ENCODE data around the gene PRDX3. TPM values are rescaled to one million over a fixed set of nuclear protein-coding genes. Genes with fewer than 3 reads are reported as not detected.

Gene PRDX3
- polyA plus RNA-seq, 1 donor (not counting 4 experiments of a cell fraction or from before 2014, with no cell fraction given) = 304 TPM

GRCh38 chr10:119210633-119211032 lies 32.0 kb upstream of the PRDX3 start:
- H3K79me2 ChIP-seq (ENCODE audit: control insufficient read depth, insufficient read depth, low read length) = peaks cover 16% of the 10 kb centered on the region
- H3K9ac ChIP-seq (ENCODE audit: control insufficient read depth, extremely low read depth, insufficient read depth, low read length) = no peak overlapping the region
- H4K20me1 ChIP-seq (ENCODE audit: control insufficient read depth, extremely low read depth, insufficient read depth, low read length) = no peaks in the 10 kb centered on the region
- no peak overlapping the region for H2AFZ ChIP-seq (ENCODE audit: control insufficient read depth, low read length)
- no peak overlapping the region for H3K4me2 ChIP-seq (ENCODE audit: control insufficient read depth, extremely low read depth, insufficient read depth, low read depth, low read length)
- no peak for FAIRE-seq
- dilution Hi-C loops (cut with MboI; ENCODE audit: extremely low pct_ligation_motif_present, low sequenced_read_pairs) = loop anchor here (25.0 kb wide), 1 partner anchor 202 kb away; no protein-coding TSS in a partner anchor
- H3K36me3 ChIP-seq (ENCODE audit: control insufficient read depth in 2 of 2, extremely low read depth in 1 of 2, insufficient read depth in 2 of 2, low read length in 2 of 2) = no peaks in the 10 kb centered on the region
- H3K4me1 ChIP-seq (ENCODE audit: control insufficient read depth, extremely low read depth, insufficient read depth, low read length) = peaks cover 34% of the 10 kb centered on the region
- H3K4me3 ChIP-seq (ENCODE audit: control insufficient read depth in 2 of 3, extremely low read depth in 1 of 3, insufficient read depth in 2 of 3, low read depth in 1 of 3, low read length in 3 of 3) = no peak overlapping the region
- TF ChIP-seq EZH2 (IDR thresholded peaks at IDR 0.05; ENCODE audit: low read length) (no peak), CTCF (optimal IDR thresholded peaks at IDR 0.05 in 1 of 3, IDR thresholded peaks at IDR 0.05 in 1 of 3, conservative IDR thresholded peaks at IDR 0.05 in 1 of 3; ENCODE audit: extremely low read depth in 1 of 3, insufficient read depth in 2 of 3, low read length in 3 of 3) (no peak)
- DNase-seq (ENCODE audit: low read depth, low spot score) = no peak
- no peaks in the 10 kb centered on the region for H3K27me3 ChIP-seq (ENCODE audit: control insufficient read depth, extremely low read depth, insufficient read depth, low read length)
- no peaks in the 10 kb centered on the region for H3K9me1 ChIP-seq (ENCODE audit: control insufficient read depth, extremely low read depth, insufficient read depth, low read length)
- H3K27ac ChIP-seq (ENCODE audit: control insufficient read depth, insufficient read depth, low read length) = no peak overlapping the region
- H3K9me3 ChIP-seq (ENCODE audit: control insufficient read depth, low read depth, low read length) = no peaks in the 10 kb centered on the region

- Histone ChIP-seq H4K20me1 (ENCODE audit: control insufficient read depth, extremely low read depth, insufficient read depth, low read length) (no peaks in the 10 kb centered on the region), H3K4me3 (ENCODE audit: control insufficient read depth in 2 of 3, extremely low read depth in 1 of 3, insufficient read depth in 2 of 3, low read depth in 1 of 3, low read length in 3 of 3) (peak overlapping the region in 2 of 3 experiments; percentile 2 to 33), H3K9me1 (ENCODE audit: control insufficient read depth, extremely low read depth, insufficient read depth, low read length) (no peaks in the 10 kb centered on the region), H3K27ac (ENCODE audit: control insufficient read depth, insufficient read depth, low read length) (no peak overlapping the region), H3K4me1 (ENCODE audit: control insufficient read depth, extremely low read depth, insufficient read depth, low read length) (peaks cover 34% of the 10 kb centered on the region), H3K36me3 (ENCODE audit: control insufficient read depth in 2 of 2, extremely low read depth in 1 of 2, insufficient read depth in 2 of 2, low read length in 2 of 2) (no peaks in the 10 kb centered on the region), H3K27me3 (ENCODE audit: control insufficient read depth, extremely low read depth, insufficient read depth, low read length) (no peaks in the 10 kb centered on the region), H2AFZ (ENCODE audit: control insufficient read depth, low read length) (peak overlapping the region; percentile 17), H3K4me2 (ENCODE audit: control insufficient read depth, extremely low read depth, insufficient read depth, low read depth, low read length) (peak overlapping the region; percentile 91), H3K9ac (ENCODE audit: control insufficient read depth, extremely low read depth, insufficient read depth, low read length) (peak overlapping the region; percentile 8), H3K79me2 (ENCODE audit: control insufficient read depth, insufficient read depth, low read length) (peaks cover 16% of the 10 kb centered on the region), H3K9me3 (ENCODE audit: control insufficient read depth, low read depth, low read length) (no peaks in the 10 kb centered on the region)
- no peak for TF ChIP-seq CTCF (optimal IDR thresholded peaks at IDR 0.05 in 1 of 3, IDR thresholded peaks at IDR 0.05 in 1 of 3, conservative IDR thresholded peaks at IDR 0.05 in 1 of 3; ENCODE audit: extremely low read depth in 1 of 3, insufficient read depth in 2 of 3, low read length in 3 of 3)
- TF ChIP-seq EZH2 (IDR thresholded peaks at IDR 0.05; ENCODE audit: low read length) = no peak
- DNase-seq (ENCODE audit: low read depth, low spot score) = no peak
- FAIRE-seq = no peak
- dilution Hi-C loops (cut with MboI; ENCODE audit: extremely low pct_ligation_motif_present, low sequenced_read_pairs) = loop anchor here (25.0 kb wide), 1 partner anchor 202 kb away; no protein-coding TSS in a partner anchor
These were observed 31.2 kb upstream of the PRDX3 start for GRCh38 chr10:119209736-119210355.
